Ishikawa (cell line): ENCODE data around the gene CFAP54.

Source experiments
- CEBPB ChIP-seq: IDR thresholded peaks from 2 replicates; pipeline ENCODE4 v1.6.1; 2012
- CREB1 ChIP-seq: IDR thresholded peaks from 2 replicates; pipeline ENCODE4 v1.6.1; 2012; ENCODE audit warnings: low read depth
- EGR1 ChIP-seq: IDR thresholded peaks from 2 replicates; pipeline ENCODE4 v1.6.1; 2012
- EP300 ChIP-seq: IDR thresholded peaks from 2 replicates; pipeline ENCODE4 v1.6.1; 2012; ENCODE audit warnings: borderline replicate concordance
- FOXM1 ChIP-seq: IDR thresholded peaks from 2 replicates; pipeline ENCODE4 v1.6.1; 2012; ENCODE audit warnings: low read depth, borderline replicate concordance
- NFIC ChIP-seq: IDR thresholded peaks from 2 replicates; pipeline ENCODE4 v1.6.1; 2012
- RAD21 ChIP-seq: IDR thresholded peaks from 2 replicates; pipeline ENCODE4 v1.6.1; 2012; ENCODE audit warnings: low read depth
- REST ChIP-seq: IDR thresholded peaks from 2 replicates; pipeline ENCODE4 v1.6.1; 2012; ENCODE audit warnings: low read depth, mild to moderate bottlenecking
- TAF1 ChIP-seq: IDR thresholded peaks from 2 replicates; pipeline ENCODE4 v1.6.1; 2012; ENCODE audit warnings: low read depth, mild to moderate bottlenecking
- TCF12 ChIP-seq: IDR thresholded peaks from 2 replicates; pipeline ENCODE4 v1.6.1; 2012; ENCODE audit warnings: low read depth
- TEAD4 ChIP-seq: IDR thresholded peaks from 2 replicates; pipeline ENCODE4 v1.6.1; 2012
- YY1 ChIP-seq: IDR thresholded peaks from 2 replicates; pipeline ENCODE4 v1.6.1; 2012; ENCODE audit warnings: low read depth
- ZBTB7A ChIP-seq: IDR thresholded peaks from 2 replicates; pipeline ENCODE4 v1.6.1; 2012; ENCODE audit warnings: low read depth
- TF ChIP-seq, protein P1 (sequence below): IDR thresholded peaks from 2 replicates; pipeline ENCODE4 v1.6.1; 2012
- TF ChIP-seq, protein P2 (sequence below): IDR thresholded peaks from 2 replicates; pipeline ENCODE4 v1.6.1; 2012

The CFAP54 gene

GRCh38 chr12:96870946-96871345, 381.6 kb downstream of the CFAP54 start:
- no peak for TF ChIP-seq CREB1
- TF ChIP-seq NFIC = no peak
- no peak for TF ChIP-seq ZBTB7A
- TF ChIP-seq, protein P1, sequence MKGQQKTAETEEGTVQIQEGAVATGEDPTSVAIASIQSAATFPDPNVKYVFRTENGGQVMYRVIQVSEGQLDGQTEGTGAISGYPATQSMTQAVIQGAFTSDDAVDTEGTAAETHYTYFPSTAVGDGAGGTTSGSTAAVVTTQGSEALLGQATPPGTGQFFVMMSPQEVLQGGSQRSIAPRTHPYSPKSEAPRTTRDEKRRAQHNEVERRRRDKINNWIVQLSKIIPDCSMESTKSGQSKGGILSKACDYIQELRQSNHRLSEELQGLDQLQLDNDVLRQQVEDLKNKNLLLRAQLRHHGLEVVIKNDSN = no peak
- TF ChIP-seq TAF1 = no peak
- no peak for TF ChIP-seq EP300
- no peak for TF ChIP-seq RAD21
- TF ChIP-seq FOXM1 = no peak
- TF ChIP-seq CEBPB = no peak
- no peak for TF ChIP-seq REST
- TF ChIP-seq YY1 = no peak
- TF ChIP-seq TEAD4 = no peak
- TF ChIP-seq, protein P2, sequence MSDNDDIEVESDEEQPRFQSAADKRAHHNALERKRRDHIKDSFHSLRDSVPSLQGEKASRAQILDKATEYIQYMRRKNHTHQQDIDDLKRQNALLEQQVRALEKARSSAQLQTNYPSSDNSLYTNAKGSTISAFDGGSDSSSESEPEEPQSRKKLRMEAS = no peak
- TF ChIP-seq EGR1 = no peak
- TF ChIP-seq TCF12 = no peak

GRCh38 chr12:96872961-96873360, 383.6 kb downstream of the CFAP54 start:
- TF ChIP-seq CEBPB (no peak), TCF12 (no peak), ZBTB7A (no peak), NFIC (no peak), FOXM1 (no peak), EP300 (no peak), RAD21 (no peak), REST (no peak), YY1 (no peak)
- TF ChIP-seq, protein P1 = no peak
- TF ChIP-seq, protein P2 = no peak

- TF ChIP-seq RAD21 = no peak
- TF ChIP-seq, protein P1 = no peak
- no peak for TF ChIP-seq FOXM1
- TF ChIP-seq TCF12 = no peak
- no peak for TF ChIP-seq EGR1
- TF ChIP-seq REST = no peak
- TF ChIP-seq NFIC = no peak
- no peak for TF ChIP-seq TEAD4
Measured at GRCh38 chr12:96874211-96874610, 384.8 kb downstream of the CFAP54 start.

GRCh38 chr12:96876966-96877365, 387.6 kb downstream of the CFAP54 start:
- TF ChIP-seq NFIC = no peak

DNA sequence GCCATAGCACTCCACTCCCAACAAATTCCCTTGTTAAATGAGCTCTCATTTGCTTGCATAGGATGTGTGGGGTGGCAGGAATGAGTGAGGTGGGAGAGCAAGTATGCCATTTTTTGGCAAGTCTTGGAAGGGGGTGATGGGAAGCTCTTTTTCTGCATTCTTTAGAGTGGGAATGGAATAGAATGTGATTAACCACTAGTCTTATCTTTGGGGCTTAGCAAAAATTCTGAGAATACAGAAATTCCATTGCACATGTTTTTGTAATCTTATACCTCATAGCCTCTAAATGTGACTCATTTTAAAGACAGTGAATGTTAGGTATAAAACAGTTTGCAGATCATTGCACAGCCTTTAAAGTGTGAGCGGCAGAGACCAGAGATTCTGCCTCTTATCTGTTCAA, 389.3 kb downstream of the CFAP54 start:
- TF ChIP-seq NFIC (no peak), ZBTB7A (no peak), EP300 (no peak), EGR1 (no peak), TCF12 (no peak), RAD21 (no peak)
- TF ChIP-seq, protein P2 = no peak
- TF ChIP-seq, protein P1 = no peak
